ENCODE data around the gene EDARADD. TPM values are rescaled to one million over a fixed set of nuclear protein-coding genes. Genes with fewer than 3 reads are reported as not detected.
A peak's percentile ranks its signal among the peaks of the same experiment; 100 is the strongest.

EDARADD gene
- total and polyA plus RNA-seq, 2 of the 8 experiments (the other 6 are each of a cell fraction or from before 2014, with no cell fraction given), result 3.4 to 6.1 TPM

DNA sequence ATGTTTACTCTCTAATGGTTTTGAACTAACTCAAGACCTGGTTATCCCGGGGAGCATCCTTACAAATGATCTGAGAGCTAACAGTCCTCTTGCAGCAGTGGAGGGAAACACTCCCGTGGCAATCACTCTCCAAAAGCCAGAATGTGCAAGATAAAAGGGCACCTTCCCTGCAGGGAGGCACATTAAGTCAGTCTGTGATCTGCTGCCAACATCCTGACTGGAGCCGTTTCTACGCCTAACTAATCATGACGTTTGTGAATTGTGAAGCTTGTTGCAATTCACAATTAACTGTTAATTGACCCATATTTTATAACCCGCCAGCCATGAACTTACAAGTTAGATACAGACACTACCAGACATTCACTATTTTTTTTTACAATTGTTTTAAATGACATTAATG is 77.6 kb downstream of the EDARADD start:
- H3K4me3 ChIP-seq (ENCODE audit: extremely low read depth in 1 of 4, insufficient read depth in 2 of 4, low read depth in 3 of 4, low read length in 4 of 4), result no peak overlapping the region
- no peak overlapping the region for H3K23ac ChIP-seq (ENCODE audit: insufficient read length)
- H2AFZ ChIP-seq (ENCODE audit: low read length), result no peak overlapping the region
- H3K36me3 ChIP-seq (ENCODE audit: control insufficient read depth in 2 of 4, insufficient read depth in 4 of 4, low read length in 3 of 4), result no peaks in the 10 kb centered on the region
- ChIA-PET POLR2A (ENCODE audit: partially characterized antibody) (interaction anchor here (0.6 kb wide), 1 partner anchor 244 kb away, joined by 3 read pairs; no protein-coding TSS in a partner anchor), CTCF (ENCODE audit: partially characterized antibody) (interaction anchor here (0.6 to 2.5 kb wide), 4 partner anchors 20 to 367 kb away, joined by 3 to 13 read pairs (median 4); no protein-coding TSS in a partner anchor)
- H3K9ac ChIP-seq (replicated peaks in 1 of 4; ENCODE audit: extremely low read depth in 1 of 4, low read depth in 3 of 4, low read length in 3 of 4), result no peak overlapping the region
- no peak overlapping the region for H3K27ac ChIP-seq (ENCODE audit: low read depth, low read length)
- H2BK15ac ChIP-seq (ENCODE audit: low read length), result no peak overlapping the region
- H2BK12ac ChIP-seq (ENCODE audit: low read depth, low read length), result no peak overlapping the region
- no peak overlapping the region for H2BK5ac ChIP-seq (ENCODE audit: low read depth, low read length)
- H3K56ac ChIP-seq (replicated peaks; ENCODE audit: insufficient read length, low read depth, low read length), result no peak overlapping the region
- TF ChIP-seq RFX5 (IDR thresholded peaks at IDR 0.05; ENCODE audit: borderline replicate concordance, low read depth, low read length) (no peak), NANOG (IDR thresholded peaks at IDR 0.05; ENCODE audit: insufficient read depth, low read depth, low read length, poor library complexity, severe bottlenecking) (peak; percentile 56)
- no peak overlapping the region for H3K14ac ChIP-seq (ENCODE audit: insufficient read length)
- H4K91ac ChIP-seq (replicated peaks; ENCODE audit: insufficient read length, low read length), result no peak overlapping the region
- H3K79me2 ChIP-seq (ENCODE audit: control insufficient read depth in 1 of 2, insufficient read depth in 2 of 2, low read length in 2 of 2), result no peaks in the 10 kb centered on the region
- no peaks in the 10 kb centered on the region for H3K9me3 ChIP-seq (ENCODE audit: insufficient read depth in 2 of 2, low read depth in 1 of 2, low read length in 1 of 2)
- no peak overlapping the region for H4K8ac ChIP-seq (ENCODE audit: extremely low read depth, insufficient read depth, low read length)
- H3K27me3 ChIP-seq (replicated peaks in 1 of 4; ENCODE audit: control insufficient read depth in 3 of 4, extremely low read depth in 1 of 4, insufficient read depth in 3 of 4, low read length in 3 of 4), result no peaks in the 10 kb centered on the region
- WGBS, 2 experiments (ENCODE audit: extremely low coverage in 1 of 2, insufficient coverage in 1 of 2, insufficient read length in 1 of 2, insufficient replicate concordance in 2 of 2, low coverage in 1 of 2, low lambda C conversion rate in 2 of 2, missing lambda C conversion rate in 1 of 2), result 65% methylated on average over 6 of the region's 6 CpGs; no CpG with 5 or more reads in 1 of the 2 experiments
- H2AK5ac ChIP-seq (ENCODE audit: low read depth, low read length), result no peak overlapping the region
- no peak overlapping the region for H2BK20ac ChIP-seq (ENCODE audit: low read length)
- H3K4me1 ChIP-seq (replicated peaks in 1 of 4; ENCODE audit: control insufficient read depth in 3 of 4, insufficient read depth in 4 of 4, low read length in 3 of 4), result peaks cover 0 to 10% (median 5%) of the 10 kb centered on the region in 4 experiments; a peak in 3 of 7 replicates
- H2BK120ac ChIP-seq (replicated peaks; ENCODE audit: low read depth, low read length), result no peak overlapping the region
- DNase-seq (ENCODE audit: low read depth in 1 of 2, low spot score in 2 of 2) (no peak), FAIRE-seq (peak; percentile 7)
- no peak overlapping the region for H3K4me2 ChIP-seq (ENCODE audit: insufficient read depth in 1 of 2, low read depth in 2 of 2, low read length in 2 of 2)
- H4K5ac ChIP-seq (ENCODE audit: insufficient read length, low read depth, low read length), result no peak overlapping the region
- no peaks in the 10 kb centered on the region for H4K20me1 ChIP-seq (replicated peaks in 1 of 2; ENCODE audit: control insufficient read depth in 1 of 2, insufficient read depth in 2 of 2, low read length in 2 of 2)
- no peaks in the 10 kb centered on the region for H3K79me1 ChIP-seq (ENCODE audit: low read depth, low read length)
- no peak overlapping the region for H3K18ac ChIP-seq (ENCODE audit: extremely low read depth, low read length)
- H3K23me2 ChIP-seq (ENCODE audit: low read depth, low read length), result no peaks in the 10 kb centered on the region; the same call in 1 of the 2 replicates
- no peak overlapping the region for H3K4ac ChIP-seq (replicated peaks; ENCODE audit: insufficient read length, low read depth, low read length)
